K562 (cell line): Measurements from ENCODE around the gene MMD2. TPM values are rescaled to one million over a fixed set of nuclear protein-coding genes. Genes with fewer than 3 reads are reported as not detected.
A peak's percentile ranks its signal among the peaks of the same experiment; 100 is the strongest.

Source experiments
- CC2D1A ChIP-seq: fragments of 450-650 bp; IDR thresholded peaks from 2 replicates; pipeline ENCODE4 v1.6.1; 2017; ENCODE audit warnings: mild to moderate bottlenecking
- CEBPZ ChIP-seq: fragments of 150-350 bp; IDR thresholded peaks from 2 replicates; pipeline ENCODE4 v1.6.1; 2014; ENCODE audit warnings: low read depth, mild to moderate bottlenecking, low read length, borderline replicate concordance
- ESRRA ChIP-seq: fragments of 450-650 bp; IDR thresholded peaks from 2 replicates; pipeline ENCODE4 v1.6.1; 2014; ENCODE audit warnings: low read depth, mild to moderate bottlenecking, moderate library complexity, borderline replicate concordance
- JUND ChIP-seq, 2 experiments: IDR thresholded peaks; 2 replicates in 1 of 2; 3 replicates in 1 of 2; pipeline ENCODE4 v1.6.1; 2011; ENCODE audit warnings: borderline replicate concordance in 2 of 2, low read depth in 2 of 2, low read length in 2 of 2, improper control_type of control experiment in 1 of 2, missing biosample characterization in 1 of 2, missing genetic modification characterization in 1 of 2, missing genetic modification reagents in 1 of 2
- RBFOX2 ChIP-seq: fragments of 200-400 bp; formaldehyde crosslinking; IDR thresholded peaks from 2 replicates; pipeline ENCODE4 v1.6.1; 2017; ENCODE audit warnings: low read depth, mild to moderate bottlenecking, low read length, moderate library complexity
- RCOR1 ChIP-seq, 2 experiments: IDR thresholded peaks; 2 replicates each; pipeline ENCODE4 v1.6.1; 2012; ENCODE audit warnings: low read depth in 2 of 2, low read length in 2 of 2, borderline replicate concordance in 1 of 2, improper control_type of control experiment in 1 of 2
- SPI1 ChIP-seq: IDR thresholded peaks from 2 replicates; pipeline ENCODE4 v1.6.1; 2011; ENCODE audit warnings: low read depth, low read length, control low read depth, borderline replicate concordance
- U2AF1 ChIP-seq: fragments of 200-400 bp; formaldehyde crosslinking; optimal IDR thresholded peaks from 2 replicates; pipeline ENCODE3; 2017; ENCODE audit warnings: mild to moderate bottlenecking, low read depth, low read length, moderate library complexity
- ZBTB40 ChIP-seq, 2 experiments: fragments of 450-650 bp in 1 of 2; sonication (generic) in 1 of 2; formaldehyde crosslinking in 1 of 2; IDR thresholded peaks; 2 replicates each; pipeline versions ENCODE4 v1.7.1 to v1.9.0; 2016 to 2022; ENCODE audit warnings: inconsistent platforms in 1 of 2, mild to moderate bottlenecking in 1 of 2, missing genetic modification reagents in 1 of 2
- ZBTB7A ChIP-seq: IDR thresholded peaks from 2 replicates; pipeline ENCODE4 v1.6.1; 2011; ENCODE audit warnings: low read depth, mild to moderate bottlenecking, low read length, moderate library complexity, borderline replicate concordance; ENCODE audit not compliant: control insufficient read depth
- ZNF140 ChIP-seq: fragments of 250-450 bp; sonication (Bioruptor Pico); IDR thresholded peaks from 2 replicates; pipeline ENCODE4 v1.8.0; 2021; ENCODE audit warnings: moderate library complexity, mild to moderate bottlenecking, inconsistent platforms
- ZNF184 ChIP-seq: sonication (generic); formaldehyde crosslinking; IDR thresholded peaks from 2 replicates; pipeline ENCODE4 v1.5.0; 2020; ENCODE audit warnings: missing genetic modification reagents
- polyA plus RNA-seq, 8 experiments: library from polyadenylated mRNA; depleted of rRNA in 4 of 8; stranded (reverse) in 5 of 8; unstranded in 3 of 8; fragments of >200 nt; fragmentation: Nextera tagmentation in 2 of 8; fragmentation: Illumina TruSeq in 1 of 8; extraction: Ambion mirVana in 2 of 8; extraction: Trizol in 1 of 8; gene quantifications; 2 replicates each; pipeline versions ENCODE4 v1.2.1 to v1.2.3, GENCODE V29; 2011 to 2014; ENCODE audit warnings: inconsistent platforms in 1 of 8, missing spikeins in 1 of 8
- total RNA-seq, 7 experiments: library from RNA; depleted of rRNA in 6 of 7; stranded (reverse); fragments of >200 nt in 6 of 7; fragmentation: Illumina TruSeq in 2 of 7; extraction: Trizol in 2 of 7; gene quantifications; 2 replicates each; pipeline versions ENCODE4 v1.2.1 to v1.2.3, GENCODE V29; 2011 to 2021; ENCODE audit warnings: low replicate concordance in 1 of 7

The MMD2 gene
- total and polyA plus RNA-seq, 9 of the 15 experiments (the other 6 are each of a cell fraction or from before 2014, with no cell fraction given) = not detected

GRCh38 chr7:4883372-4884144 lies 75.4 kb downstream of the MMD2 start, which contains the start of gene RADIL (continued):
- TF ChIP-seq ZBTB7A (peak; percentile 63; the same call in 1 of the 2 replicates), RCOR1 (IDR thresholded peaks at IDR 0.05; ENCODE audit: borderline replicate concordance in 1 of 2, low read depth in 2 of 2, low read length in 2 of 2) (peak in 1 of 2 experiments; percentile 47; a peak in 2 of 4 replicates), U2AF1 (peak; percentile 46), JUND (IDR thresholded peaks at IDR 0.05; ENCODE audit: borderline replicate concordance, low read depth, low read length) (peak; percentile 34; the same call in 1 of the 2 replicates), JUND (tag; IDR thresholded peaks at IDR 0.05; ENCODE audit: borderline replicate concordance, low read depth, low read length) (no peak; the same call in 2 of the 3 replicates), SPI1 (no peak), ZNF184 (no peak), ZNF140 (CRISPR knock-in tag) (no peak), CC2D1A (0 out of 2 replicates have a peak, but pooled peaks have one; percentile 36), CEBPZ (no peak), ESRRA (0 out of 2 replicates have a peak, but pooled peaks have one; percentile 20), RBFOX2 (peak; percentile 71), ZBTB40 (IDR thresholded peaks at IDR 0.05) (peak; percentile 20; the same call in 1 of the 2 replicates), ZBTB40 (CRISPR knock-in tag; IDR thresholded peaks at IDR 0.05) (no peak)
